Measurements from ENCODE around the gene RXRA.
"Not testable (repeated sequence)": the region's sequence is repeated elsewhere in the genome, so short reads cannot be mapped to it uniquely, and the experiment has no call there.

The RXRA gene

DNA sequence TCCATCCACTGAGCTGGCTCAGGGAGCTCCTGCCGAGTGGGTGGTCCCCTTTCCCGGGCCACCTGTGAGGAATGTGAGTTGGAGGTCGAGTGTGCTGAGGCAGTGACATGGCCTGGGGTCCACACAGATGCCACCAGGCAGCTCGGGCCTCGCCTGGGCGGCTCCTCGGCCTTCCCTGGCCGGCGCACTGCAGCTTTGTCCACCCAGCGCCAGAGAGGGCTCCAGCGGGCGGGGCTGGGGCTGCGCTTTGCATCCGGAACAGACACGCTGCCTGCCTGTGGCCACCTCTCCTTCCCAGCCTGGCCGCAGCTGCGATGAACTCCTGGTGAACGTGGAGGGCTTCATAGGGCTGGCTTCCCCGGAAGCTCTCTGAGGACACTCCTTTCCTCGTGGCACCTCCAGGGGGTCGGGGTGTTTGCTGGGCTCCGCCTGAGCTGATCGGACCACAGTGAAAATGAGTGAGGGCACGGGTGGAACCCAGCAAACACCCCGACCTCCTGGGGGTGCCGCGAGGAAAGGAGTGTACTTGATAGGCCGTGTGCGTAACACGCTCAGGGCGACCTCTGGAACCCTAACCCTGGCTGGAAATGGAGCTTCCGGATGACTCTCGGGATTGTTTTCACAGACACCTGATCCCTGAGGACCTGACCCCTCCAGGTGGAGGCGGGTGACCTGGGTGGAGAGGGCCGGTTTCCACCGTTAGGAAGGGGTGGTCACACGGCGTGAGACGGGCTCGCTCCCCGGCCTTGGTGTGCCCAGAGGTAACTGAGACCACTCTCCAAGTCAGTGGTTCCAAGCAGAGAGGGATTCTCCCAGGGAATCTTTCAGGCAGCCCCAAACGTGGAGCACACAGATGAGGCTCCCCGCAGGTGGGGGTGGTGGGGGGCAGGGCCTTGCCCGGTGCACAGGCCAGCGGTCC is 31.8 kb upstream of the RXRA start:
- no peak for DNase-seq

DNA sequence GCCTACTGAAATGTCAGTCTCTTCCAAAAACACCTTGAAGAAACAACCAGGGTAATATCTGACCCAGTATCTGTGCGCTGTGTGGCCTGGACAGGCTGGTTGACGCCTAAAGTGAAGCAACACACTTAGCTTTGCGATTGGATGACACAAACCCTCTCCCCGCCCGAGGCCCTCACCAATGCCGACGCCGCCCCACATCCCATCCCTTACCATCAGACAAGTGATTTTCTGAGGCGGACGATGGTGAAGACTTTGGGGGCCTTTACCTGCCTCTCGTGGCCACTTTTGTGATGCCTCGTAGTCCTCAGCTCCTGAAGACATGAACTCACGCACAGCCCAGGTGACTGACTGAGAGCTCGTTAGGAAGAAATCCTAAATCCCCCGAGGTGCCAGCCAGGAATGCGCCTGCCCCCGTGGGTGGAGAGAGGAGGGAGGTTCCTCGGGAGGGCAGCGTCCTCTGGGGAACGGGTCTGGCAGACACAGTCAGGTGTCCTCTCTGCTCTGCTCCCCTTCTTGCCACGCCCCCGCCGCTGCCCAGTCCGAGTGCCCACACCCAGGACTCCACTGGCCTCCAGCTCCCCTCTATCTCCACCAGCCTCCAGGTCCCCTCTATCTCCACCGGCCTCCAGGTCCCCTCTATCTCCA is 31.0 kb upstream of the RXRA start:
- DNase-seq = no peak

DNA sequence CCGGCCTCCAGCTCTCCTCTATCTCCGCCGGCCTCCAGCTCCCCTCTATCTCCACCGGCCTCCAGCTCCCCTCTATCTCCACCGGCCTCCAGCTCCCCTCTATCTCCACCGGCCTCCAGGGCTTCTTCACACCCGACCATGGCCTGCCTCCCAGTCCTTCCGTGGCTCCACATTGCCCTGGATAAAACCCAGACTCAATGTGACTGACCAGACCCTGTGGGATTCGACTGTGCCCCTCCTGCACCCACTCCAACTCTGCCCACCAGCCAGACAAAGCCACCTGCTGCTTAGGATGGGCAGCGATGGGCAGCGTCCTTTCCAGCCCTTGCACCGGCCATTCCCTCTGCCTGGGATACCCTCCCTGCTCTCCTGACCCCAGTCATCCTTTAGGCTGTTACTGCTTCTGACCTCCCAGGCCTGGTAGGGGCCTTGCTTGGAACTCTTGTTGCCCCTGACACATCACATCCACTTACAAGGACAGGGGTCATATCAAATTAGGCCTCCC is 30.5 kb upstream of the RXRA start:
- no peak for DNase-seq

DNA sequence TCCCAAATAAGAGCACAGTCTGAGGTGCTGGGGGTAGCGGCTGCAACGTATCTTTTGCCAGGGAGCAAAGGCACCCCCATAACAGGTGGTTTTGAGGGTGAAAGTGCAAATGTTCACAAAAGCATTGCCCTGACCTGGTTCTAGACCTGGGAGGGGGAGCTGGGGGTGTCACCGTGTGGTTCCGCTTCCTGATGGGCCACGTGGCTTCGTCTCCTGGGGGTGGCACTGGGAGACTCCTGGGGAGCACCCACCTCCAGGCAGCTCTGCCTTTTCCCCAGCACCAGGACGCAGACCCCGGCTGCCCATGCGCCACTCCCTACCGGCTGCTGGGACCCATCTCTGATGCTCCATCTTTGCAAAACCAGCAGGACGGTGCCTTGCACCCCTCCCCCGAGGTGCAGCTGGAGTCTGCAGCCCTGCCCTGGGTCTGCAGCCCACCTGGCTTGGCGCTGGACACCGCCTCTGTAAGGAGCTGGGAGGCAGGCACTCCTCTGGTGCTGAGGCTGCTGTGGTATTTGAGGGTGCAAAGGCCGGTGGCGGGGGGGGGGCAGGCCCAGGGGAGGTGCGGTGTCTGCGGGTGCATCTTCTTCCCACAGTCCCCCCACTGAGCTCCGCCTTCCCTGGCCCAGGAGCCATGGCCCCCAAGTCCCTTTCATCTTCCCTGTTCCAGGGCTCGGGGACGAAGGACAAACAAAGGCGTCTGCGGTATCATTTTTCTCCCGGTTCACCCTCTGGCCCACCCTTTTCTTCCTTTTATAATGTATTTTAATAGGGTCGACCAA is 29.8 kb upstream of the RXRA start:
- DNase-seq = no peak

DNA sequence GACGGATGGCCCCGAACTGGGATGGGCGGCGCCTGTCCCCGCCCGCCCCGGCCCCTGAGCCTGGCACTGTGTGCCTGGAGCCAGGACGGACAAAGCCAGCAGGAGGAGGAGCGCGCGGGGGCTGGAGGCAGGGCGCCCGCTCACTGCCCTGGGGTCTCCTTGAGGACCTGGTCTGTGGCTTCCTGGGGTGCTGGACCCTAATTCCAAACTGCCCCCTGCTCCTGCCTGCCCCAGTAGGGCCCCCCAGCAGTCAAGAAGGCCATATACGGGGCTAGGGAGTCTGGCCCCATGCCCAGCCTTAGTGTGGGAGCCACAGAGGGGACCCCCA is 29.2 kb upstream of the RXRA start:
- no peak for DNase-seq

DNA sequence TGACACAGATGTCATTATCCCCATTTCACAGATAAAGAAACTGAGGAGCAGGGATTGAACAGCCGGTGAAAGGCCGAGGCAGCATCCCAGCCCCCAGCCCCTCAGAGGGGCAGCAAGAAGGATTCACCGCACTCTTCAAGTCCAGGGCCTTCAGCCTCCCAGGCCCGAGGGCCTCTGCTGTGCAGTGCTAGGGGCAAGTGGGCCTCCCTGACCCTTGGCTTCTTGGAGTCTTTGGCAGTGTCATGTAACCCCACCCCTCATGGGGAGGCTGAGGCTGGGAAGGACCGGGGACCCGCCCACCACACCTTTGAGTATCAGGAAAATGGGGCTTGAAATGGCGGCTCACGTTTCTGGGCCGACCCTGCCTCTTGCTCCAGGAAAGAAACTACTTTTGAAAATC is 28.7 kb upstream of the RXRA start:
- DNase-seq = no peak

DNA sequence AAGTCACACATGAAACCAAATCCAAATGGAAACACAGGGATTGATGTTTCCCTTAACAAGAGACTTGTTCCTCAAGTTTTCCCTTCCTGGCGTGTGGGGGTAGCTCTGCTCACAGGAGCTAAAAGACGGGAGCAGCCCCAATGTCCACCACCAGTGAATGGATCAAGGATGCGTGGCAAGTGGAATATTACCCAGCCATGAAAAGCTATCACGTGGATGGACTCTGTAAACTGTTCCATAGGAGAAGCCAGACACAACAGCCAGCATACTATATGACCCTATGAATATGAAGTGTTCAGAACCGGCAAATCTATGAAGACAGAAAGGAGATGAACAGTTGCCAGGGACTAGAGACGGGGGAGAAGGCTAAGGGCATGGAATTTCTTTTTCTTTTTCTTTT is 28.3 kb upstream of the RXRA start:
- DNase-seq = no peak

DNA sequence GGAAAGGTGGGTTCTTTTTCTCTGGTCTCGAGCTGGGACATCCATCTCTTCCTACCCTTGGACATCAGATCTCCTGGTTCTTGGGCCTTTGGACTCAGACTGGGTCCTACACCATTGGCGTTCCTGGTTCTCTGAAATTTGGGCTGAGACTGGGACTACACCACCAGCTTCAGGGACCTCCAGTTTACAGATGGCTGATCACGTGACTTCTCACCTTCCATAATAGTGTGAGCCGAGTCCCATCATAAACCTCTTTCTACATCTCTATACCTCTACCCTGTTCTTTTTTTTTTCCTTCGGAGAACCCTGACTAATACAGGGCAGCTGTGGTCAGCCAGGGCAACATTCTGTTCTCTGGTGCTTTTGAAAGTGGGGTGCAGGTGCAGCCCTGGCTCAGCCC is 27.2 kb upstream of the RXRA start:
- no peak for DNase-seq

DNA sequence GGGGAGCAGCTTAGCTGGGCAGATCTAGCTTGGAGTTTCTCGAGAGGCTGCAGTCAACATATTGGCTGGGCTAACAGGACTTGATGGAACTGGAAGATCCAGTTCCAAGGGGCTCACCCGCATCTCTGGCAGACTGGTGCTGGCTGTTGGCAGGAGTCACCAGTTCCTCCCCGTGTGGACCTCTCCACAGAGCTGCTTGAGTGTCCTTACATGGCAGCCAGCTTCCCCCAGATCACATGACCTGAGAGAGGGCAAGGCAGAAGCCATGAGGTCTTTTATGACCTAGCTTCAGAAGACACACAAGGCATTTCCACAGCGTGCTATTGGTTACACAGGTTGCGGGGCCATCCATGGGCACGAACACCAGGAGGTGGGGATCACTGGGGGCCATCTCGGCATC is 26.4 kb upstream of the RXRA start:
- DNase-seq = no peak

DNA sequence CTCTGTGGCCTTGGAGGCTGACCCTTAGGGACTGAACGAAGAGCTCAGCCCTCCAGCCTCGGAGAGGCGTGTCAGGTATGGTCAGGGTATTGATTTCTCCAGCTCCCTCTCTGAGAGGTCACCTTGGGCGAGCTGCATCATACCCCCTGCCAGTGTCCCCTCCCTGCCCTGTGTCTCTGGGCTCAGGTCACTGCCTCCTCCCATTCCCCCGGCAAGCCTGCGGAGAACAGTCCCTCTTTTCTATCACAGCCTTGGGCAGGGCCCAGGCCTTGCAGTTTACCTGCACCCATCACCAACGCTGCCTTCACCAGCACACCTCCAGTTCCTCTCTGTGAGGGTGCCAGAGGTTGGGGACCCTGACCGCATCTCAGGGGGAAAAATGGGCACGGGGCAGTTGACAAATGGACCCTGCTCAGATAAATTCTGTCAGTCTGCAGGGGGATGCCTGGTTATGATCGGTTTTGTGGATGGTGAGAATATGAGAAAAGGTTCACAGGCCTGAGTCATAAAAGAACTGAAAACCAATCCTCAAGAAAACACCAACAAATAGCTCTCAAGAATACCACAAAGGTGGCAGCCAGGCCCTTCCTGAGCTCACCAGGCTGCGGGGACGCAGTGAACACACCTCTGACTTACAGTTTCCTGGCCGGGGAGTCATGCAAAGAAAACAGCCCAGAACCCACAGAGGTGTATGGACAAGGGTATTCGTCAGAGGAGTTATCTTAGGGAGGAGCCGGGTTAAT is 24.7 kb upstream of the RXRA start:
- peak; percentile 62 for DNase-seq

DNA sequence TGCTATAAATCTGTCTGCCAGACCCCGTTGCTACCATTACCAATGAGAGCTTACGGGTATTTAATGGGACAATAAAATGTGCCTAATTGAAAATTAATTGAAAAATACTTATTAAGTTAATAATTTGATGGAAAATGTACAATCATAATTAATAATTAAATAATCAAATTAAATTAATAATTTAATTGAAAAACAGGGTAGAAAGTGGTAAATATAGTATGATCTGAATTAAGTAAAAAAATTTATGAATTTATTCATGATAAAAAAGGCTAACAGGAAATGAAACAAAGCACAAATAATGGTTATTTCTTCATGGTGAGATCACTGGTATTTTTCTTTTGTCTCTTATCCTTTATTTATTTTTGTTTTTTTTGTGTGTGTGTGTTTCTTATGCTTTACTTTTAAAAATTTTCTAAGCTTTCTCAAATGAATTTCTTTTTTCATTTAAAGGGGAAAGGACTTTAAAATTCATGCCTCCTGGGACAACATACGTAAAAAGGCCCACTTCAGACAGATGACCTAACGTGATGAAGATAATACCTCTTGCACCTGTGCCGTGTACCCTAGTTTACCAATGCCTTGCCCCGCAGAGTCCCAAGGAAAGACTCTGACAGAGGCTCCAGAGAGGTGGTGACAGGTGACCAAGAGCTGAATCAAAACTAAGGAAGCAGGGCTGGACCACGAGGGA is 24.0 kb upstream of the RXRA start:
- DNase-seq = no peak

DNA sequence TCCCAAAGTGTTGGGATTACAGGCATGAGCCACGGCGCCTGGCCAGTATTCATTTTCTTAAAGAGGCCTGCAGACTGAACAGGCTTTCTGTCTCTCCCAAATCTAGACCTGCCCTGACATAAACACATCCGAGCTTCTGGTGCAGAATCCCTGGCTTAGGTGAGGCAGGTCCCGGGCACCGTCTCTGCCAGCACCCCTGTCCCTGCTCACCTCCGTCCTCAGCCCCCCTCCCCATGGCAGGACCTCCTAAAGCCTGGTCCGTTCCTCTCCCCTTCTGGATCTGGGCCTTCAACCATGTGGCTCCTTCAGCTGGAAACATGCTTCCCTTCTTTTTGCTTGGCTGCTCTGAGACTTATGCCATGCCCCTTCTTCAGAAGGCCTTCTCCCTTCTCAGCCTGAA is 22.7 kb upstream of the RXRA start:
- no peak for DNase-seq

DNA sequence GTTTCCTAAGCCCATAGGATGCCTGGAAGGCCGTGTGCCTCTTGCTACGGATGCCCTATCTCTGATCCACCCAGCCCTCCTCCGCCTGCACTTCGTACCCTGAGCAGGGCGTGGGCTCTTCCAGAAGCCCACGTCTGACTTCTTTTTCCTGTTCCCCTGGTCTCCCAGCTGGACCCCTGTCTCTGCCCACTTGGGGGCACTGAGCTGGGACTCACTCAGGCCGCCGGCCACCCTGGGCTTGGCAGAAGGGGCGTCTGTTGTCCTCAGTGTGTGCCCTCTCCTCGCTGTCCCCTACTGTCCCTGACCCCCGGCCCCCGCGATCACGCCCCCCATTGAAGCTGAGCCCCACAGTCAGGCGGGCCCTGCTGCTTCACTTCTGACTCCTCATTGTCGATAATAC is 22.0 kb upstream of the RXRA start:
- DNase-seq = no peak

DNA sequence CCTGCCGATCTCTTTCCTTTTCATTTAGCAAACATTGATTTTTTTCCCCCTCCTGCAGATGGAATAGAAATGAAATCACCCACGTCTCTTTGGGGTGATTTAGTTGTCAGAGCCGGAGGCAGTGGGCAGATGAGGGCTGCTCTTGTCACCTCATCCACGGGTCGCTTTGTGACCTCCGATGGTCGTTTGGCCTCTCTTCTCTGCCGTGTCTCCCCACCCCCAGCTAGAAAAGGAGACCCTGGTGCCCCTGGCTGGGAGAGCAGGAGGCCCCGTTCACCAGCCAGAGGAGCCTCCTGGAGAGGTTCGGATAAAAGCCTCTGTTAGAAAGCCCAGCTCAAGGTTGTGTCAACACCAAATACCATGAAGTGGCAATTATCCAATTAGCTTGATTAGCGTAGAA is 21.6 kb upstream of the RXRA start:
- DNase-seq = no peak

DNA sequence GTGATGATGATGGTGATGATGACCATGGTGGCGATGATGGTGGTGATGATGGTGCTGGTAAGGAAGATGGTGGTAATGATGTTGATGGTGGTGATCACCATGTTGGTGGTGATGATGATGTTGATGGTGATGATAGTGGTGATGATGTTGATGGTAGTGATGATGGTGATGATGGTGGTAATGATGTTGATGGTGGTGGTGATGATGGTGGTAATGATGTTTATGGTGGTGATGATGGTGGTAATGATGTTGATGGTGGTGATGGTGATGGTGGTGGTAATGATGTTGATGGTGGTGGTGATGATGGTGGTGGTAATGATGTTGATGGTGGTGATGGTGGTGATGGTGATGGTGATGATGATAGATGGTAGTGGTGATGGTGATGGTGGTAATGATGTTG is 20.7 kb upstream of the RXRA start:
- DNase-seq = no peak

DNA sequence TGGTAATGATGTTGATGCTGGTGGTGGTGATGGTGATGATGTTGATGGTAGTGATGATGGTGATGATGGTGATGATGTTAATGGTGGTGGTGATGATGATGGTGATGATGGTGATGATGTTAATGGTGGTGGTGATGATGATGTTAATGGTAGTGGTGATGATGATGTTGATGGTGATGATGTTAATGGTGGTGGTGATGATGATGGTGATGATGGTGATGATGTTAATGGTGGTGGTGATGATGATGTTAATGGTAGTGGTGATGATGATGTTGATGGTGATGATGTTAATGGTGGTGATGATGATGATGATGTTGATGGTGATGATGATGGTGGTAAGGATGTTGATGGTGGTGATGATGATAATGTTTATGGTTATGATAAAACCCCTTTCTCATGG is 20.2 kb upstream of the RXRA start:
- not testable (repeated sequence) for DNase-seq

DNA sequence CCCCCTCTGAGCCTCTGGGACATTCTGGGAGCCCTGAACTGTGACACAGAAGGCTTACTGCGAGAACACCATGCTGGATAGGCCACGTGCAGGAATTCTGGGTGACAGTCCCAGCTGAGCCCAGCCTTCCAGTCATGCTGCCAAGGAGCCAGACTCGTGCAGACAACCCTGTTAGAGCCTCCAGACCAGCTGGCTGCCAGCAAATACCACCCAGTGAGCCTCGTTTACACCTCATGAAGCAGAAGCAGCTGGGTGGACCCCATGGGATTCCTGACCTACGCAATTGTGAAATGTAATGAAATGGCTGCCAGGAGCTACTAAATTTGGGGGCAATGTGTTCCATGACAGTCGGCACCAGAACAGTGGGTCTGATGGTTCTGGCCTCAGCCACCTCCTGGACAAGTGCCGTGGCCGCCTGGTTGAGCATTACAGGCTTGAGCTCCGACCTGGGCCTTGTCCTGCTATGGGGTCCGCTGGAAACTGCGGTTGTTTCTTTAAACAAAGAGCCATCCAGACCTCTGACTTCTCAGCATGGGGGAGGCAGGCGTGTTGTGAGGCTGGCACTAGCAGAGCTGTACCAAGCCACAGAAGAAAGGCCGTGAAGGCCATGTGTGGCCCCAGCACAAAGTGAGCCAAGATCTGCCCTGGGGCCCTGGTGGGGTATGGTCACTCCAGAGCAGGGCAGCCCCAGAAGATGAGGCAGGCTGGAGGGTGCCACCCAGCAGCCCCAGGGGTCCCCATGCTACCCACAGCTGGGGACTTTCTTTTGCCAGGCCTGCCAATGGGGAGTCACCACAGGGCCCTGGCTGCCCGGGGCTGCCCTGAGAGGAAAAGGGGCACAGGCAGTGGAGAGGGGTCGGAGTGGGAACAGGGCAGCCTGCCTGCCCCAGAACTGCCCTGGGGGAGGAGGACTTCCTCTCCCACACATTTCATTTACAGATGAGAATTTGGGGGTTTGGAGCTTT is 19.3 kb upstream of the RXRA start:
- no peak for DNase-seq

DNA sequence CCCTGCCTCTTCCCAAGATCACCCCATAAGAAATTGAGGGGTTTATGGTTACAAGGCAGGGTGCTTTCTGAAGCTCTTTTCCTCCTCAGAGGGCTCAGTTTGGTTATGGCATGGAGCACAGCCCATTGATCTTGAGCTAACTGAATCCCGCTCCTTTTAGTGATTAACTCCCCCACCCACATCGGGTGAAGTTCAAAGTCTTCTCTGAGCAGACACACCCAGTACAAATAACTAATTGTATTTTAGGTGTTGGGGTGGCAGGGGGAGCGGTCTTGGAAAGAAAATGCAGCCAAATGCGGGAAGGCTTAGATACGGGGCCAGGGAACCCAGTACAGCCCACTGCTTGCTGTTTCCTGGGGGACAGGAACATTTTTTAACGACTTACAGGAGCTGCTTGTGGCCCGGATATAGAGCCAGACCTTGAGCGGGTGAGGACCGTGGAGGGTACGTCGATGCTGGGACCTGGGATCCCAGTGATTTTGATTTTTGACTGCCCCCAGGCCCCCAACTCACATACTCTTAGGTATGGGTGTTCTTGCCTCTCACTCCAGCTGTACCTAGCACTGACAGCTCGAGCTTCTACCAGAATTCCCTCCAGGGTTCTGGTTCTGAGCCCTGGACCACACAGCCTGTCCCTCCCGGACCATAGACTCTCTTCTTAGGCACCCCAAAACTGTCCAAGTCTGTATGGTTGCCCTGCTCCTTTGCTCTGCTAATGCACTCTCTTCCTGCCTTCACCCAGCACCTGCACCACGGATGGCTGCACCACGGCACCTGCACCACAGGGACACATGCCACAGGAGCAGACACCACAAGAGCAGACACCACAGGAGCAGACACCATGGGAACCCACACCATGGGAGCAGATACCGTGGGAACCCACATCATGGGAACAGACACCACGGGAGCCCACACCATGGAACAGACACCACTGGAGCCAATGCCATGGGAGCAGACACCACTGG is 18.3 kb upstream of the RXRA start:
- no peak for DNase-seq

DNA sequence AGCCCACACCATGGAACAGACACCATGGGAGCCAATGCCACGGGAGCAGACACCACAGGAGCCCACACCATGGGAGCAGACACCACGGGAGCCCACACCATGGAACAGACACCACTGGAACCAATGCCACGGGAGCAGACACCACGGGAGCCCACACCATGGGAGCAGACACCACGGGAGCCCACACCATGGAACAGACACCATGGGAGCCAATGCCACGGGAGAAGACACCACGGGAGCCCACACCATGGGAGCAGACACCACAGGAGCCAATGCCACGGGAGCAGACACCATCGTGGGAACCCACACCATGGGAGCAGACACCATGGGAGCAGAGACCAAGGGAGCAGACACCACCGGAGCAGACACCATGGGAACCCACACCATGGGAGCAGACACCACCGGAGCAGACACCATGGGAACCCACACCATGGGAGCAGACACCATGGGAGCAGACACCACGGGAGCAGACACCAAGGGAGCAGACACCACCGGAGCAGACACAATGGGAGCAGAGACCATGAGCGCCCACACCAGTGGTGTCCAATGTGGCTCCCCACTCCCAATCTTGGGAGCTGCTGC is 17.5 kb upstream of the RXRA start:
- DNase-seq = not testable (repeated sequence)

DNA sequence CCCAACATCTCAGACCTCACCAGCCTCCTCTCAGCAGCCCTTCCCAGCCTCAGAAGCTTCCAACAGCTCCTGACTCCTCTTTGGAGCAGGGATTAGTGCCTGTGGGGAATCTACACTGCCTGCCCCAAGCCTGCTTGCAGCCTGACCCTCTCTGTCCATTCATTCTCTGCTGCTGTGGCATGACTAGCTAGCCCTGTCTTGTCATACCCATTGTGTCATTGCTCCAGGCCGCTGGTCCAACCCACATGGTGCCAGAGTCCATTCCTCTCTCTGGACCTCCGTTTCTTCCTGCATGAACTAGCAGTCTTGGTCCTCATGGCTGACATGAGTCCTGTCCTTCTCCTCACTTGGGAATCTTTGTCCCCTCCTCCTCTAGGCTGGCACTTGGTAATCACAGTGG is 12.8 kb upstream of the RXRA start:
- no peak for DNase-seq
